Kidney glomerular epithelial cell (primary cell): ENCODE data around the gene CCDC88C.
A peak's percentile ranks its signal among the peaks of the same experiment; 100 is the strongest.

Source experiments
- DNase-seq: peaks from one replicate; lab custom pipeline; 2025; lab: John Stamatoyannopoulos, UW

The CCDC88C gene

DNA sequence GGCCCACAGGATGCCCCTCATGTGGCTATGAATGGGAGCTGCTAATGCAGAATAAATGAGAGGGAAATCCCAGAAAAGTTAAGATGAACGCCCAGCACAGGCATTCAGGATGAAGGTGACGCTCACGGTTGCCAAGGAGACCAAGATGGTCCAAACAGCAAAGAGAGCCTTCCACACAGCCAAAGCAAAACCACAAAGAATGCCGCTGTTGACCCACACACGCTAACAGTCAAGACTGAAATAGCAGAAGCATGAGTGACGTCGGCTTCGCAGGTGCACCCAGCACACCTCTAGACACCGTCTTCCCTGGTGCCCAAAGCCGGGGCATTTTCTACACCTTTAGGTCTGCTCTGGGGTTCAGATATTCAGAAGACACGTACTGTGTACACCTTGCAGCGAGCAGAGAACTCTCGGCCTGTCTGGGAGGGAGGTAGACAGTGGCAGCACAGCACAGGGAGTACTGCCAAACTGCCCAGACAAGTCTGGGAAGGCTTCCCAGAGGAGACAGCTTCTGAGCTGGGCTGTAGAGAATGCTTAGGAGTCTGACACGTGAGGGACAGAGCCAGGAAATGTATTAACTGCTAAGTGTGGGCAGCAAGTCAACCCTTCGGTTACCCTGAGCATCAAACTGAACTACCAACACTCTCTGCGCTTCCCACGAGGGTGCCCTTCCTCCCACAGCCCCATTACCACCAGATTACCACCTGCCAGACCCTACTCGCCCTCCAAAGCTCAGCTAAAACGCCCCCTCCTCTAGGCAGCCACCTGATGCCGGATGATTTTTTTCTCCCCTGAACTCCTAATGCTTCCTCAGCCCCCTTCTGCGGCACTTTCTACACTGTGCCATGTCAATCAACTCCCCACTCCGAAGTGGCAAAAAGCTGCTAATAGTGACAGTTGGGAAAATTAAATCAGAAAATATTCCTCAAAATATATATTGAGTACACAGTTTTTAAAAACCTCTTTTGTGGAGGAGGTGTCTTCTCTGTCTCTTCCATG is 50.1 kb downstream of the CCDC88C start:
- peak; percentile 17 for DNase-seq

DNA sequence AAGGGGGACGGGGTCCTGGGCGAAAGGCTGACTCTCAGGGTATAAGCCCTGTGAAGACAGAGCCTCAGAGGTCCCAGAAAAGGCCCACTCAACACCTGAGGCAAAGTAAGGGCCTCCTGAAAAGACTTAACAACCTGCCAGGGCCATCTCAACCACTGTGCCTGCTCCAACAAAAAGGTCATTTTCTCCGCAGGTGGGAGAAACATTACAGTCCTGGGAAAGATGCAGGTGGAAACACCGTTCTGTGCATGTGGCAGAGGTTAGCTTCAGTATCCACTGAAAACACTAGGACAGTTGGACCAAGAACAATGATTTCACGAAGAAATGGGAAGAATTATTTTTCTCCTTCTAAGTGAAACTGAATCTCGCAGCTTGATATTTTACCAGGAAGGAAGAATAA is 50.9 kb downstream of the CCDC88C start:
- no peak for DNase-seq

DNA sequence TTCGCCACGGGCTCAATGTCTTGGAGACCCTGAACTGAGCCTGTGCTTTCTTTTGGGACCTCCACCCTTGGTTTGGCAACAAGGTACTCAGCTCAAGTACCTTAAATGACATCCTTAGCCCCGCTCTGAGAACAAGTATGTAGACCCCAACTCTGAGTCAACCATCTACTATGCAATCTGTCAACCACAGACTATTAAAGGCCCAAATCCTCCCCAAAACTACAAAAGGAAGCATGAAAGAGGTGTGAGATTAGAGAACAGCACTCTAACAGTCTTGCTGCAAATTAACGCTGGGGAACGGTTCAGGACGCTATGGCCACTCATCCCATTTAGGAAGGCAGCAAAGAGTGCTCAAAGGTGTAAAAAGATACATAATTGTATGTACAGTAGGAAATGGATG is 52.1 kb downstream of the CCDC88C start:
- no peak for DNase-seq

DNA sequence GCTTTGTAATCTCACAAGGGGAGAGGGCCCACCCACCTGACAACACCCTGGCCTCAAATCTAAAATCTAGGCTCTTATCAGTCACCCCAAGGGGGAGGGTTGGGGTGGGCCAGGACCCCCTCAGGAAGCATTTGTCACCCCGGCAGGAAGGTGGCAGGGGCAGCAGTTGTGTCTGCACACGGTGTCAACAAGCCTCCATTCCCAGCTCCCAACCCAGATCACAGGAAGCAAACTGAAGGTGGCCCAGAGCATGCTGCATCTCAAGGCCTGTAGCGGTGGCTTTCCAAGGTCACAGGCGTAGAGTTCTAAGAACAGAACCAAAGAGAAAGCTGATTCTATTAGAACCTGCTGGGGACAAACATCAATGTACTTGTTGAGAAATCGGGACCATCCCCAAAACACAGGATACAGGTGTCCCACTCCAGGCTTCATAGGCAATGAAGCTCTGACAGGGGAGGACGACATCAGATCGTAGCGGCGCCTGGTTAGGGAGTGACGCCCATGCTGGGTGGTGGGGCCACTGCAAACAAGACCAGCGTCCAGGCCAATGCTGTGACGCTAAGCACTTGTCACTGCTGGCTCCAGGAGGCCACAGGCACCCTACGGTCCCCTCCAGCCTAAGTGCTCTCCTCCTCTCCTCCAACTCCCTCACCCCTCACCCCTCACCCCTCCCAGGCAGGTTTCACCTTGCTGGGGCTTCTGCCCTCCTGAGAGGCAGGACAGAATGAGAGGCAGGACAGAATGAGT is 52.9 kb downstream of the CCDC88C start:
- DNase-seq: no peak

DNA sequence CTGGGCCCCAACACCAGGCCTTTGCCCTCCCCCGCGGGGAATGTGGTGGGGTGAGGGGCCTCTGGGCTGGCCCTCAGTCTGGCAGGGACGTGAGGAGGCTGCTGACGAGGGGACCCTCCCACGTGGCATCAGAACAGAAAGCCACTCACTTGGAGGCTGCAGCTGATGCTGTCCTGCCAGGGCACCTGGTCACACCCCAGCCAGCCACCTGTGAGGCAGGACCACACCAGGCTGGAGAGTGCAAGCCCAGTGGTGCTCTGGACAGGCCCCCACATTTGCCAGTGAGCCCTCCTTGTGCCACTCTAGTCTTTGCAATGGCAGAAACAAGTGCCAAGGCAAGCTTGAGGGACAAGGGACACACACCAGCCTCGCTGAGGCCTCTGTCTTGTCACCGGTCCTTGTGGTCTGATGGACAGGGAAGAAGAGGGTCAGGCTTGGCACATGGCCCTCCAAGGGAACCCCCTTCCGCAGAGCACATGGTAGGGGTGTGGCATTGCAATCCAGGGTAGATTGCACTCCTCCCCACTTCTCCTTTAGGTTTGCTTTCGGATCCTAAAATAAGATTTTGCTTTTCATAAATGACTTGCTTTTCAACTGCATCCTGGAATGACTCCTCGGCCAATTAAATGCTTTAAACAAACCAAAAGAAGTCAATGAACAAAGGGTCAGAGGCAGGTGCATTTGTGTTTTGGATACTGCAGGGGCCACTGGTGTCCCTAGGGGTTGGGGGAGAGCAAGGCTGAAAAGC is 53.7 kb downstream of the CCDC88C start:
- DNase-seq: no peak

DNA sequence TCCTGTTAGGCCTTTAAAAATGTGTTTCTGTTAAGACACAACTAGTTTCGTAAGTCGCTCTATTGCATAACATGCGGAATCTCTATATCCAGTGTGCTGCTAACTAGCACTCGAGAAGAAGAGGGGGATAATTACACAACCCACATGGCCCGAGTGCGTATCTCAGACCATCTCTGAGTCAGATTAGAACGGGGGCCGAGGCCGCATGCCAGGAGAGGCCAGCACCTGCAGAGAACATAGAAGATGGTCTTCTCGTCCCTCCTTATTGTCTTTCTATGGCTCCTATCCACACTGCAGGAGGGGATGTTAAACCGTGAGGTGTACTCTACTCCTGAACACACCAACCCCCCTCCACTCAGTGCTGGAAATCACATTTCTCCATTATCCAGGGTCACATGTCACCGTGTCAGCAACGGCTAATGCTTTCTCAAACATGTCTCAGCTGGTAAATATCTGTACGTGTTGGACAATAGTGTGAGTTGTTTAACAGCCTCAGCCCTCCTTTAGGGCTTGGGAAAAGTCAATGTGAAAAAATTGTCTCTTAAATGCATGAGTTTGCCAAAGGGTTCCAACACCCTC is 56.3 kb downstream of the CCDC88C start:
- no peak for DNase-seq

DNA sequence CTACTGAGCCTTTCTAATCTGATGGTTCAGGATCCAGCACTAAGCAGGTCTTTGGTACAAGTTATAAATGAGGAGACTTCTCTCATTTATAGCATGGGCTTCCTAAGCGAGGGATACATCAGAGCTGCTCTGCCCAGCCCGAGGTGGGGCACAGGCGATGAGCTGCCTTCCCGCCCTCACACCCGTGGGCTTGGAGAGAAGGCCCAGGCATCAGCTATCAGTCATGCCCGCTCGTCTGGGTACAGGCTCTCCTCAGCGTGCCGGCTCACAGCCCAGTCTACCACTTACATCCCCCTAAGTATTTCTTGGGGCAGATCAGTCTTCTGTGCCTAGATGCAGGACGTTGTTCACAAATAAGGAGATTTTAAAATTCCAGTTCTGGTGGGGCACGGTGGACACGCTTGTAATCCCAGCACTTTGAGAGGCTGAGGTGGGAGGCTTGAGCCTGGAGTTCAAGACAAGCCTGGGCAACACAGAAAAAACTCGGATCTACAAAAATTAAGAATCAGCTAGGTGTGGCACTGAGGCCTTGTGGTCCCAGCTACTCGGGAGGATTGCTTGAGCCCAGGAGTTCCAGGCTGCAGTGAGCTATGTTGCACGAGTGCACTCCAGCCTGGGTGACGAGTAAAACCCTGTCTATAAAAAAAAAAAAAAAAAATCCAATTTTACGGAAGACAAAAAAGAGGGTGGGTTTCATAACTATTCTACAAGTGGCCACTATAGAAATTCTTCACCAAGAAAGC is 57.0 kb downstream of the CCDC88C start:
- no peak for DNase-seq

DNA sequence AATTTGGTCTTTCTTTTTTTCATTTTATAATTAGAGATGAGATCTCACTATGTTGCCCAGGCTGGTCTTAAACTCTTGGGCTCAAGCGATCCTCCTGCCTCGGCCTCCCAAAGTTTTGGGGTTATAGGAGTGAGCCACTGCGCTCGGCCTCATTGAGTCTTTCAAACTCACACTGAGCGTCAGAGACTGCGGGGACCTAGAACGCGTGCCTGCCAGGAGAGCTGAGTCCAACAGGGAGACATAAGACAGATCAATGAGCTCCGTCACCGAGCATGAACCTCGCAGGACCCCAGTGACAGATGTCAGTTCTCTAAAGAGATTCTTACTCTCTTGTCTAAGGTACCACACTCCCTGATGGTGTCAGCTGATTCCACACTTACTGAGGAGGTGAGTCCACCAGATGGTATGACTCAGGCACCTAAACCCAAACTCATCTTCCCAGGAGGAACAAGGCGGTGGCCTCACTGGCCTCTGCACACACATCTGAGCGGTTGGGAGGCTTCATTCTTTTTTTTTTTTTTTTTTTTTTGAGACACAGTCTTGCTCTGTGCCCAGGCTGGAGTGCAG is 58.9 kb downstream of the CCDC88C start:
- no peak for DNase-seq

DNA sequence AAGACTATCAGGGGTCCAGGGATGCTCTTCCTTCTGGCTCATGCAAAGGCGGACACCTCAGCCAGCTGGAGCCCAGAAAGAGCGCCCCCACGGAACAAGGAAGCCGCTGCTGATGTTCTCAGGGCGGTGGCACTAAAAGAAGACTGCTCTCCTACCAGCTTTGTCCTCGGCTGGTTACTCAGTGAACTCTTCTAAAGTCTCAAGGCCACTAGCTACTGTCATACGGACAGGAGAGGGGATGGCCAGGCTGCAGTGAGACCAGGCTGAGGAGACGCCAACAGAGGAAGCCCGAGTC is 59.6 kb downstream of the CCDC88C start:
- no peak for DNase-seq

DNA sequence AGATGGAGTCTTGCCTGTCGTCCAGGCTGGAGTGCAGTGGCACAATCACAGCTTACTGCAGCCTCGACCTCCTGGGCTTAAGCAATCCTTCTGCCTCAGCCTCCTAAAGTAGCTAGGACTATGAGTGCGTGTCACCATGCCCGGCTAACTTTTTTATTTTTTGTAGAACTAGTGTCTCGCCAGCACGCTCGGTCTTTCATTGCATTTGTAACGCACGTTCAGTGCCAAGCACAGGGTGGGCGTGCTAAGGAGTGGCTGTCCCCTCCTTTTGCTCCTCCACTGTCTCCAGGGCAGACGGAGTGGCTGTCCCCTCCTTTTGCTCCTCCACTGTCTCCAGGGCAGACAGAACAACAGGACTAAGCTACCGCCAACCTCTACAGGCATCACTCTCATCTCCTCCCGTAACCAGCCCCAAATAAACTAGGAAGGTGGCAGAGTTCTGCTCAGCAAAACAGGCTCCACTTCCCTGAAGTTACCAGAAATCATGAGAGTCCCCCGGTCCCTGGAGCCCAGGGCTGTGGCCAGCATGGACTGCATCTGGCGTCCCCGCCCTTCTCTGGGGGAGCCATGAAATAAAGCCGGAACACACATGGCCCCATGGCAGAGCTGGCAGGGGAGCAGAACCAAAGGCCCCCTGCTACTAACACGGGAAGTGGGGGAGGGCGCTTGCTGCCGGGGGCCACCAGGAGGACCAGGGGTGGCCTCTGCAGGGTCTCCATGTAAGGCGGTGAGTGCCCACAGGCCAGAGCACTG is 60.2 kb downstream of the CCDC88C start:
- no peak for DNase-seq

DNA sequence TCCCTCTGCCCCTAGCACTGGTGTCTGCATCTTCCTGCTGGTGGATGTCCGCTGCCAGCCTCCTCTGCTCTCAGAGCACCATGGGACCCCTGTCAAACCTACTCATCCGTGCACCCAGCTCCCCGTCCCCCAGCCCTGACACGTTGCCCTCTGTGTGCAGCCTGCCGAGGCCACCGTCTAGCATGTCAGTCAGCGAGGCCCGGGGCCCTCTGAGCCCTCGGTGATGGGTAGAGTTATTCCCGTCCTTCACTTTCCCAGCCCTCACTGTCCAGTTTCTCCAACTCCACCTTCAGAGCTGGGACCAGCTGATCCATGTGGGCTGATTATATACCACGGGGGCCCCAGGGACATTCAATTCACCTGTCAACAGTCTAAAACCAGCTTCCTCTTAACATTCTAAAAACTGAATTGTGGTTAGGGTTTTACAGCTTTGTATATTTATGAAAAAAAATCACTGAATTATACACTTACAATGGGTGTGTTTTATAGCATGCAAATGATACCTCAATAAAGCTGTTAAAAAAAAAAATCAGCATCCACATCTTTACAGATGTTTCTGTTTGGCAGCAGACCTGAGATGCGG is 61.3 kb downstream of the CCDC88C start:
- no peak for DNase-seq

DNA sequence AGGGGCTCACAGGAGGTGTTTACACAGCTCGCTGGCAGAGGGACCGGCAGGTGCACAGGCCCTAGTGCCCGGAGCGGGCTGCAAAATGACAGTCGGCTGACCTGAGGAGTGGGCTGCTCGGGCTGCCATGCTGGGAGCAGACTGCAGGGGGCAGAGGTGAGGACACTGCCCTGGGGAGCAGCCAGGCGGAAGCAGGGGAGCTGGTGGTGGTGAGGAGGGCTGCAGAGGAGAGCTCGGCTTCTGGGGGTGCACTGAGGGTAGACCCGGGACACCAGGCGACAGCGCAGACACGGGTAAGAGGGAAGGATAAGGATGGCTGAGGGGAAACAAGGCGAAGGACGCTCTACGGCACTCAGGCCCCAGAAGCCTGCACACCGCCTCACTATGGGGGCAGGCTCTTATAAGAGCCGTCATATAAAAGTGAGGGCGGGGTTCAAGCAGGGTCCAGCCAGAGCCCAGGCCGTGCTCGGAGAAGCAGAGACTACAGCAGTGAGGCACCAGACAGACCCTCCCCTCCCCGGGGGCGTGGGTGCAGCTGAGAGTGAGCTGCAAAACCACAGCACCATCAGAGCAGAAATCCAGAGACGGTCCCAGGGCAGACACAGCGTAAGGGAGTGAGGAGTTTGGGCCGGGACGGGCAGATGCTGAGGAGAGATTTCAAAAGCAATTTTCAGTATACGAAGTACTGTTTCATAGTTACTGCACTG is 62.5 kb downstream of the CCDC88C start:
- DNase-seq: no peak

DNA sequence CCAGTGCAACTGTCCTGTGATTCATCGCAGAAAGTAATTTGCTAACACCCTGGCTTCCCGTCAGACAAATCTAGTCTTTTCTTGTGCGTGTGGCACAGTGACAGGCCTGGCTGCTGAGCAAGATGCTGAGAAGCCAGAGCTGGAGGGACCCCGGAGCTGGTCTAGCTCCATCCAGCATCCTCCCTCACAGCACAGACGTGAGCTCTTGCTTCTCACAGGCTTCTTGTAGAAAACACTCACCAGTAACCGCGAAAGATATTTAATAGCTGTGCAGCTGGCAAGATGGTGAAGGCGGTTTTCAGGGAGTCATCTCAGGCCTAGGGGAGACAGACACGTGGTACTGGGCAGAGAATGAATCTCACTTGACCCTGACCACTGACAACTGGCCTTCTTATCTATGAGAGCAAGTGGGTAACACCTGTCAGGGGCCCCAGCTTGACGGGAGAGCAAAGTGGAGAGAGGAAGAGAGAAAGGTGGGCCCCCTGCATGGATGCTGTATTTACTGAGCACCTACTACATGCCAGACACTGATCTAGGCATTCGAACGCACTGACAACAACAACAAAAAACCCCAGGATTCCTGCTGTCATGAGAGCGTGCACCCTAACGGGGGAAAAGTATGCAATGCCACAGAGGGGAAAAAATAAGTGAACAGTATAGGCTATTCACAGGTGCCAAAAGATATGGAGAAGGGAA is 63.3 kb downstream of the CCDC88C start:
- no peak for DNase-seq

DNA sequence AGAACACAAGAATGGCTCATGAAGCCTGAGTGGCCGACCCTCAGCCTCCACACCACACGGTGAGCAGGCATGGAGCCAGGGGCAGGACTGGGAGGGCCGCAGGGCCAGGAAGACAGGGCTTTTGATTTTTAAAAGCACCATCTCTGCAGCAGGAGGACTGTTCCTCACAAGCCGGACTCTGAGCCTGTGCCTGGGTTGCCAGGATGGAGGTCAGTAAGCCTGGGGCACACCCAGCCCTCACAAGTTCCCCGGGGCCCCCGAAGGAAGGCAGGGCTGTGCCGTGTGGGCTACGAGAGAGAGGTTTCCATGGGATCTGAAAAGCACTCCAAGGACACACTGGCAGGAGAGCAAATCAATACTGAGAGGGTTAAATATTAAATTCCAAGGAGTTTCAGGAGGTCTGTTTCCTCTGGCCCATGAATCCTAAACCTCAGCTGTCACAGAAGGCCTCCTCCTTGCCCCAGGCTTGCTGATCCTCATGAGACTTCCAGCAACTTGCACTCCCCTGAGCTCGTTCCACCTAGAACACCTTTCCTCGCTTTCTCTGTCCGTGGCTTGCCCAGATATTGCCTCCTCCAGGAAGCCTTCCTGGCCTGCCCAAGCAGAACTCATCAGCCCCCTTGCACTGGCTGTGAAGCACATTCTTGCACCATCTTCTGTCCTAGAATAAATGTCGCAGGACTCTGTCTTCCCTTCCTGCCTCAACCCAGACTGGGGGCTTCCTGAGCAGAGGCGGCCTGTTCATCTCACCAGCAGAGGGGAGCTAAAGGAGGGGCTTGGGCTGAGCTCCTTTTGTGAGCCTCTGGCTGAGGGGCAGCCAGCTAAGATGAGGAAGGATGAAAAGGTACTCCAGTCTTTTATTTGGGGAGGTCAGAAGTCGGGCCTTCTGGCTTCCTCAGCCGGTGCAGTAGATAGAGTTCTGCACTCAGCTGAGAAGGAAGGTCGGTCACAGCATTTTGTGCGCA is 64.6 kb downstream of the CCDC88C start:
- DNase-seq: no peak

DNA sequence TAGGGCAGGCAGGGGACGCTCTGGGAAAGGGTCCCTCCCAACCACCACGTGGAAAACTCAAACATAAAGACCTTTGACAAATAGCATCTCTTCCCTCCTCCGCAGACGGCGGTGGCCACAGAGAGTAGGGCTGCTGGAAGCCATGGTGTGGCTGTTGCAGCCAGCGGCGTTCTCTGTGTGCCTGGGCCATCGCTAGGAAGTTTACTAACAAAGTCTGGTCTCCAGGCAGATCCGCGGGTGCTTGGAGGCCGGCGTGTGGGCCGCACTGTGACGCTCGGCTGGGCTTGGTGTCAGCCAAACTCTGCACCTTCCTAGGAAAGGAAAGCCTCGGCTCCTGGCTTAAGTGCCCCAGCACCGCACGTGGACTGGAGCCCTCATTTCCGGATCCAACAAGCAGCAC is 65.6 kb downstream of the CCDC88C start:
- DNase-seq: peak; percentile 20

DNA sequence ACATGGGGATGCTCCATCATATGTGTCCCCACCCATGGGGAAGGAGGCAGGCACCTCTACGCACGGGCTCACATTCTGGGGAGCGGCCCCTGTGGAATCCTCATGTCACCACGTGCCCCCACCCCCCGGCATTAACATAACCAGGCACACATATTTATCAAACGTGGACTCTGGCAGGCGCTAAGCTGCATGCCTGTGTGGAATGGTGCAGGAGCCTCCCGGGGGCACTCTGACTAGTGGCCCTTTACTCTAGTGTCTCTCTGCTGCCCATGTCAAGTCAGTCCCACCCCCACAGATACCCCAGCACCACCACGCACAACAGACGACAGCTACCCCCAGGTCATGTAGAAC is 66.1 kb downstream of the CCDC88C start:
- DNase-seq: no peak

DNA sequence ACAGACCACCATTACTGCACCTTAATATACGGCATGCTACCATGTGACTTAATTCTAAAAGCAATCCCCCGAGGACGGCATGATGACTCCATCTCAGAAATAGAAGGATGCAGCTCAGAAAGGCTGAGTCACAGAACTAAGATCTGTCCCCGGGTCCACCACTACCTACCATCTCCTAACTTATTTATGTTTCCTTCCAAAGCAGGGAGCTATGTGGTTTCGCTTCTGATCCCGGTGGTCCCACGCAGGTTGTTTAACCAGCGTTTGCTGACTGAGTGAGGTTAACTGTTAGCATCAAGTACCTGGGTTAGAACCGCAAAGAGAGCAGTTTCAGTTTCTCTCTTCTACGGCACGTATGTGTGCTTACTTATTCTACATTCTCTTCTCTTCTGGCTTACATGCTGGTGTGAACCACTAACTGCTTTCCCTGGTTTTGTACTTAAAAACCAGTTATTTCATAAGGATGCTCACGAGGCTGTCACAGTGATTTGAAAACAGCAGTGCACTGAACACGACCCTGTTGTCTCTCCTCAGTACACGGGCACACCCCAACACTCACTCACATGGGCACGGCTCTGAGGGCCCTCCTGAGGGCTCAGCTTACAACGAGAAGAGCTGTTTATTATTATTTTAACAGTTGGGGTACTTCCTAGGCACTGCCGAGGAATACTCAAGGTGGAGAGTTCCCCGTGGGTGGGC is 66.7 kb downstream of the CCDC88C start:
- DNase-seq: no peak
